ENCODE data around the gene RPAP3.
"Not testable (repeated sequence)": the region's sequence is repeated elsewhere in the genome, so short reads cannot be mapped to it uniquely, and the experiment has no call there.

Gene RPAP3

DNA sequence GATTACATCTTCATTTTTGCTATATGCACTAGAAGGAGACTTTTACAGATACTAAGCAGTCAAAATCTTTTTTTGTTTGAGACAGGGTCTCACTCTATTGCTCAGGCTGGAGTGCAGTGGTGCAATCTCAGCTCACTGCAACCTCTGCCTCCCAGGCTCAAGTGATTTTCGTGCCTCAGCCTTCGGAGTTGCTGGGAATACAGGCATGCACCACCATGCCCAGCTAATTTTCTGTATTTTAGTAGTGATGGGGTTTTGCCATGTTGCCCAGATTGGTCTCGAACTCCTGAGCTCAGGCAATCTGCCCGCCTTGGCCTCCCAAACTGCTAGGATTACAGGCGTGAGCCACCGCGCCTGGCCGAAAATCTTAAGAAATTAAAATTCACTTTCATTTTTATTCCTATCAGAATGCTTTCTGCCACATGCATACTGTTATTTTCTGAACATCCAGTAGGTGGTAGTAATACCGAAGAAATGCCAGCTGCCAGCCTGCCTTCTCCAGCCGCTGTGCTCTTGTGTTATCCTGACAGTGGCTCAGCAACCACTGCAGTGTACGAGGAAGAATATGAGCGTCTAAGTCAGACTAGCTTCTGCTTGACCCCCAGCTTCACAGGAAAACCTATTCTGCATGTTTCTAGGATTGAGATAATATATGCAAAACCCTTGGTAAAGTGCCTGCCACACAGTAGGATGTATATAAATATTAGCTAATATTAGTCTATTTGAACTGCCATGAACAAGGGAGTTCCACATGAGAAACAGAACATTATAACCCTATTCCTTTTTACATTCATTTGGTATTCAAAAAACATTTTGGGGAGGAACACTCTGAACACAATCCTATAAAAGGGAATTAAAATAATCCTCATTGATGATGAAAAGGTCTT is 54.2 kb downstream of the RPAP3 start:
- TF ChIP-seq, protein P1, sequence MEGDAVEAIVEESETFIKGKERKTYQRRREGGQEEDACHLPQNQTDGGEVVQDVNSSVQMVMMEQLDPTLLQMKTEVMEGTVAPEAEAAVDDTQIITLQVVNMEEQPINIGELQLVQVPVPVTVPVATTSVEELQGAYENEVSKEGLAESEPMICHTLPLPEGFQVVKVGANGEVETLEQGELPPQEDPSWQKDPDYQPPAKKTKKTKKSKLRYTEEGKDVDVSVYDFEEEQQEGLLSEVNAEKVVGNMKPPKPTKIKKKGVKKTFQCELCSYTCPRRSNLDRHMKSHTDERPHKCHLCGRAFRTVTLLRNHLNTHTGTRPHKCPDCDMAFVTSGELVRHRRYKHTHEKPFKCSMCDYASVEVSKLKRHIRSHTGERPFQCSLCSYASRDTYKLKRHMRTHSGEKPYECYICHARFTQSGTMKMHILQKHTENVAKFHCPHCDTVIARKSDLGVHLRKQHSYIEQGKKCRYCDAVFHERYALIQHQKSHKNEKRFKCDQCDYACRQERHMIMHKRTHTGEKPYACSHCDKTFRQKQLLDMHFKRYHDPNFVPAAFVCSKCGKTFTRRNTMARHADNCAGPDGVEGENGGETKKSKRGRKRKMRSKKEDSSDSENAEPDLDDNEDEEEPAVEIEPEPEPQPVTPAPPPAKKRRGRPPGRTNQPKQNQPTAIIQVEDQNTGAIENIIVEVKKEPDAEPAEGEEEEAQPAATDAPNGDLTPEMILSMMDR (IDR thresholded peaks at IDR 0.05) = peak; percentile 87
- no peak overlapping the region for H3K9ac ChIP-seq
- H3K4me2 ChIP-seq (ENCODE audit: low read length) = no peak overlapping the region
- no peaks in the 10 kb centered on the region for H3K79me2 ChIP-seq
- H3K27me3 ChIP-seq (ENCODE audit: control insufficient read depth, insufficient read depth, low read length) = no peaks in the 10 kb centered on the region
- H3K4me3 ChIP-seq (ENCODE audit: low read depth, low read length) = no peak overlapping the region
- H2AFZ ChIP-seq = peak overlapping the region; percentile 57
- no peaks in the 10 kb centered on the region for H3K9me3 ChIP-seq (ENCODE audit: control insufficient read depth, low read length)
- H3K27ac ChIP-seq = no peak overlapping the region
- H3K36me3 ChIP-seq (ENCODE audit: control insufficient read depth, insufficient read depth, low read length) = no peaks in the 10 kb centered on the region
- peaks cover 21% of the 10 kb centered on the region for H3K4me1 ChIP-seq

DNA sequence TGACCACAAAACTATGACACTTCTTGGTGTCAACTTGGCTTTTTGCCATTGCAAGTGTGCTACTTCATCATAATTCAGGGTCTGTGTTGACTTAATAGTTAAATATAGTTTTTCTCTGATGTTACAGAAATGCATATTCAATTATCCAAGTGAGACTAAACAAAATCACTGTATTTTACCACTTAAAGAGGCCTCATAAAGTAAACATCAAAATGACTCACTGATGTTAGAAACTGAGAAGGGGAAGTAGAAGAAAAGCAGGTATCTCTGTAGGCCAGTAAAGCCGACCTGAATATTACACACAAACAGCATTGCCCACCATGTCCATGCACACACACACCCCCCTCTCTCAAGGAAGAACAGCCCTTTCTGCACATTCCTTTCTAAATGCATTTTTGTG is 55.4 kb downstream of the RPAP3 start:
- no peak overlapping the region for H3K27ac ChIP-seq
- no peak overlapping the region for H2AFZ ChIP-seq
- no peak overlapping the region for H3K9ac ChIP-seq
- TF ChIP-seq, protein P1 (IDR thresholded peaks at IDR 0.05) = no peak
- H3K27me3 ChIP-seq (ENCODE audit: control insufficient read depth, insufficient read depth, low read length) = no peaks in the 10 kb centered on the region
- no peaks in the 10 kb centered on the region for H3K9me3 ChIP-seq (ENCODE audit: control insufficient read depth, low read length)
- H3K79me2 ChIP-seq = no peaks in the 10 kb centered on the region
- H3K4me1 ChIP-seq = peaks cover 21% of the 10 kb centered on the region
- H3K4me2 ChIP-seq (ENCODE audit: low read length) = no peak overlapping the region
- H3K36me3 ChIP-seq (ENCODE audit: control insufficient read depth, insufficient read depth, low read length) = no peaks in the 10 kb centered on the region
- H3K4me3 ChIP-seq (ENCODE audit: low read depth, low read length) = no peak overlapping the region

DNA sequence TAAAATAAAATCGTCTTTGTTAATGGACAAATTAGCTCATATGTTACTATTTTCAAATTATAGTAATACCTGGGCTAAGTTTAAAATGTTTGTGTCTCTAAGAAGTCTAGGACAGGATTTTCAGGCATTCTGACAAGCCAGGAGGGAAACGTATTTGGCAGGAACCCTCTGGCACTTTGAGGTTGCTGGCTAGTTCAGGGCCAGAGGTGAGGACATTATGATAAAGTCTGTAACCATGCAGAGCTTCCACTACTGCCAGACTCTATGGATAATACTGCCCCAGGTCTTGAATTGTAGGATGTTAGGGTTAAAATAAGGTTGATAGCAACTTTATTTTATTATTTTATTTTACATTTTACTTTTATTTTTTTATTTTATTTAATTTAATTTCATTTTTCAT is 56.4 kb downstream of the RPAP3 start:
- Histone ChIP-seq H2AFZ (no peak overlapping the region), H3K9me3 (ENCODE audit: control insufficient read depth, low read length) (no peaks in the 10 kb centered on the region), H3K4me2 (ENCODE audit: low read length) (no peak overlapping the region), H3K9ac (no peak overlapping the region), H3K4me3 (ENCODE audit: low read depth, low read length) (no peak overlapping the region), H3K4me1 (peaks cover 21% of the 10 kb centered on the region), H3K36me3 (ENCODE audit: control insufficient read depth, insufficient read depth, low read length) (no peaks in the 10 kb centered on the region), H3K27ac (no peak overlapping the region), H3K27me3 (ENCODE audit: control insufficient read depth, insufficient read depth, low read length) (no peaks in the 10 kb centered on the region), H3K79me2 (no peaks in the 10 kb centered on the region)
- TF ChIP-seq, protein P1 (IDR thresholded peaks at IDR 0.05) = no peak

DNA sequence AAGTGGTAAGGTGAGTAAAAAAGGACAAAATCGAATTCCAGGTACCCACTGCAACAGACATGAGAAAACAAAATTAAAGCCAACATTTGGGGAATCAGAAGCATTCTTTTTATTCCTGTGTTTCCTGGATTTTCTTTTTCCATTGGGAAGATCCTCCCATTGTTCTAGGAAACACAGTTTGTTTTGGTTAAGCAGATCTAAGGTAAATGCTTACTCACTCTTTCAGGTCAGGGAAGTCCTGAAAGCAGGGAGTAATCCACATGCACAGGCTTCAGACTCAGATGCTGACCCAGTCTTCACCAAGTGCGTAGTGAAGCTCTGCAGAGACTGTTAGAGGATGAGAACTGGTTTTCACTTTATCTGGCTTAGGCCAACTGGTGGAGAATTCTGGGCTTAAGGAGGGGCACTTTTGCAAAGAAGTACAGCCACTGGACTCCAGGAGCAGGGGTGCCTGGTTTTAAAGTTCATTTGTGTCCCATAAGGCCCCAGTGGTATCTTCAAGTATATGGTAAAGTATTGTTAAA is 57.7 kb downstream of the RPAP3 start:
- peak overlapping the region; percentile 47 for H3K4me2 ChIP-seq (ENCODE audit: low read length)
- TF ChIP-seq, protein P1 (IDR thresholded peaks at IDR 0.05) = no peak
- H3K4me3 ChIP-seq (ENCODE audit: low read depth, low read length) = peak overlapping the region; percentile 36
- H3K9ac ChIP-seq = no peak overlapping the region
- H3K79me2 ChIP-seq = no peaks in the 10 kb centered on the region
- H3K27me3 ChIP-seq (ENCODE audit: control insufficient read depth, insufficient read depth, low read length) = no peaks in the 10 kb centered on the region
- H3K36me3 ChIP-seq (ENCODE audit: control insufficient read depth, insufficient read depth, low read length) = no peaks in the 10 kb centered on the region
- H2AFZ ChIP-seq = peak overlapping the region; percentile 33
- peaks cover 21% of the 10 kb centered on the region for H3K4me1 ChIP-seq
- no peaks in the 10 kb centered on the region for H3K9me3 ChIP-seq (ENCODE audit: control insufficient read depth, low read length)
- peak overlapping the region; percentile 46 for H3K27ac ChIP-seq

DNA sequence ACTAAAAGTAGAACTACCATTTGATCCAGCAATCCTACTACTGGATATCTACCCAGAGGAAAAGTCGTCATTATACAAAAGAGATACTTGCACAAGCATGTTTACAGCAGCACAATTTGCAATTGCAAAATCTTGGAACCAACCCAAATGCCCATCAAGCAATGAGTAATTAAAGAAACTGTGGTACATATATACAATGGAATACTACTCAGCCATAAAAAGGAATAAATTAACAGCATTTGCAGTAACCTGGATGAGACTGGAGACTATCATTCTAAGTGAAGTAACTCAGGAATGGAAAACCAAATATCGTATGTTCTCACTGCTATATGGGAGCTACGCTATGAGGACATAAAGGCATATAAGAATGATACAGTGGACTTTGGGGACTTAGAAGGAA is 63.5 kb downstream of the RPAP3 start:
- not testable (repeated sequence) for H3K27ac ChIP-seq; H3K4me3 ChIP-seq (ENCODE audit: low read depth, low read length); H3K36me3 ChIP-seq (ENCODE audit: control insufficient read depth, insufficient read depth, low read length); H3K4me1 ChIP-seq; H3K4me2 ChIP-seq (ENCODE audit: low read length); H3K9me3 ChIP-seq (ENCODE audit: control insufficient read depth, low read length); H3K9ac ChIP-seq; H3K27me3 ChIP-seq (ENCODE audit: control insufficient read depth, insufficient read depth, low read length); H2AFZ ChIP-seq; H3K79me2 ChIP-seq
